Midbrain (tissue), 1 donor: ENCODE data around the gene POLA2.
A peak's percentile ranks its signal among the peaks of the same experiment; 100 is the strongest.
"Not testable (repeated sequence)": the region's sequence is repeated elsewhere in the genome, so short reads cannot be mapped to it uniquely, and the experiment has no call there.

Experiments used
- DNase-seq: peaks from one replicate; lab custom pipeline; 2025; lab: John Stamatoyannopoulos, UW

The POLA2 gene

GRCh38 chr11:65241692-65242091 lies 20.1 kb upstream of the POLA2 start:
- no peak for DNase-seq

GRCh38 chr11:65242389-65242788 lies 19.4 kb upstream of the POLA2 start:
- DNase-seq, result no peak

DNA sequence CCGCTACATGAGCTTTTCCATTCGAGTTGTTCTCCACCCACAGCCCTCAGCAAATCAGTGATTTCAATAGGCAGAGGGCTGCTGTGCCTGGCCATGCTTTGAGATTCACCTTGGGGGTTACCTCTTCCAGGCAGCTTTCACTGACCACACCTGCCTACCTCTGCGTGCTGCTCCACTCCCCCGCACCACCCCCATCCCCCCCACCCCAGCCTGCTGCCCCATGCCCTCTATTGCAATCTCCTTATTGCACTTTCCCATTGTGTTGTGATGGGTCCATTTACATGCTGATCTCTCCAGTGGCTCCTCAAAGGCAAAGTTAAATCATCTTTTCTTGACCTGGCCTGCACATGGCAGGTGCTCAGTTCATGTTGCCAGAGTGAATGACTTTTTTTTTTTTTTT lies 18.0 kb upstream of the POLA2 start:
- no peak for DNase-seq

DNA sequence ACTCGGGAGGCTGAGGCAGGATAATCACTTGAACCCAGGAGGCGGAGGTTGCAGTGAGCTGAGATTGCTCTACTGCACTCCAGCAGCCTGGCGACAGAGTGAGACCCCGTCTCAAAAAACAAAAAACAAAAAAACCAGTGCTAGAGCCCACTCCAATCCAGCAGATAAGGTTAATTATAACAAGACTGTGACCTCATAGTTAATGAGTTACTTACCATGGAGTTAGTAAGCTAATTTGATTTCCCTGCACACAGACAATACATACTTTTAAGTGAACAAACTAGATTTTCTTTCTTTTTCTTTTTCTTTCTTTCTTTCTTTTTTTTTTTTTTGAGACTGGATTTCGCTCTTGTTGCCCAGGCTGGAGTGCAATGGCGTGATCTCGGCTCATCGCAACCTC lies 16.7 kb upstream of the POLA2 start:
- not testable (repeated sequence) for DNase-seq

GRCh38 chr11:65246506-65246905 lies 15.3 kb upstream of the POLA2 start:
- DNase-seq, result no peak

- not testable (repeated sequence) for DNase-seq
Observed at GRCh38 chr11:65248184-65248710, 13.5 kb upstream of the POLA2 start.

- no peak for DNase-seq
Observed at GRCh38 chr11:65251476-65251875, 10.3 kb upstream of the POLA2 start.

DNA sequence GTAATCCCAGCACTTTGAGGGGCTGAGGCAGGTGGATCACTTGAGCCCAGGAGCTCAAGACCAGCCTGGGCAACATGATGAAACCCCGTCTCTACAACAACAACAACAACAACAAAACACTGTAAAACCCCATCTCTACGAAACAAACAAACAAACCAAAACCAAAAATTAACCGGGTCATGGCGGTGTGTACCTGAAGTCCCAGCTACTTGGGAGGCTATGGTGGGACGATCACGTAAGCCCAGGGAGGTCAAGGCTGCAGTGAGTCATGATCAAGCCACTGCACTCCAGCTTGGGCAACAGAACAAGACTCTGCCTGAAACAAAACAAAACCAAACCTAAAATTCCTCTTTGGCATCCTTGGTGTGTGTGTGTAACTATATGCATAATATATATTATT lies 7.0 kb upstream of the POLA2 start:
- no peak for DNase-seq

GRCh38 chr11:65258988-65259387 lies 2.8 kb upstream of the POLA2 start:
- no peak for DNase-seq

GRCh38 chr11:65260302-65260701 lies 1.5 kb upstream of the POLA2 start:
- DNase-seq, result no peak

GRCh38 chr11:65260756-65261590 lies 789 bp upstream of the POLA2 start:
- no peak for DNase-seq

DNA sequence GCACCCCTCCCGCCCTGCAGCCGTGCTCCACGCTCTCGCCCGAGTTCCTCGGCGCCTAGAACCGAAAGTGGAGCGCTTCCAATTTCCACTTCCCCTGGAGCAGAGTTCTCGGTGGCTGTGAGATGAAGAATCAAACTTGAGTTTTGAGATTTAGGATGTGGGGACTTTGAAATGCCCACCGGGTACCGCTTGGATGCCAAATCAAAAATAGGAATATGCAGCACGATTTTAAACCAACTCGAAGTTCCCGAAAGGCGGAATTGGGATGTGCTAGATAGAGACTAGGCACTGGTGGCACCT lies 569 bp downstream of the POLA2 start:
- DNase-seq, result peak; percentile 47

GRCh38 chr11:65262776-65263175 lies 1.0 kb downstream of the POLA2 start:
- no peak for DNase-seq

DNA sequence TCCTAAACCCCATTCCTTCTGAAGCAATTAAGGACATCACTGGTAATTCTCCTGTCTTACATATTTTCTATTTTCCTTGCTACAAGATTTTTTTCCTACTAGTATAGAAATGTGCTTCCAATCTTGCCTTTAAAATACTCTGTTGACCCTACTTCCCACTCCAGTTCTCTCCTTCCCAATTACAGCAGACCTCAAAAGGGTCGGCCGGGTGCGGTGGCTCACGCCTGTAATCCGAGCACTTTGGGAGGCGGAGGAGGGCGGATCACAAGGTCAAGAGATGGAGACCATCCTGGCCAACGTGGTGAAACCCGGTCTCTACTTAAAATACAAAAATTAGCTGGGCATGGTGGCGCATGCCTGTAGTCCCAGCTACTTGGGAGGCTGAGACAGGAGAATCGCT lies 3.0 kb downstream of the POLA2 start:
- DNase-seq, result not testable (repeated sequence)

DNA sequence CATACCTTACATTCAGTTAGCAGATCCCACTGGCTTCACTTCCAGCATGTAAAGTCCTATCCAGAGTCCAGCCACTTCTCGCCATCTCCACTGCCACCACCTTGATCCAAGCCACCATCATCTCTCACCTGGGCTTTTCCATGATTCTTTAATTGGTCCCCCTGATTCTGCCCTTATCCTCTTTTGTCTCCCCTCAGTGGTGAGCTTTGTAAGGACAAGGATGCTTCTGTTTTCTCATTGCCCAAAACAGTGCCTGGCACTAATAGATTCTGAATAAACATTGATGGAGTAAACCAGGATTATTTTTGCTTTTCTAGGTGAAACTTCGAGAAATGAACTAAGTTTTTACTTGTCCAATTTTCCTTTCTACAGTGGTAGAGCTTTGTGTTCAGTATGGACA lies 4.4 kb downstream of the POLA2 start:
- DNase-seq, result no peak

- DNase-seq, result peak; percentile 83
Observed at GRCh38 chr11:65274735-65275682, 13.2 kb downstream of the POLA2 start.

- no peak for DNase-seq
Observed at GRCh38 chr11:65275906-65276305, 14.1 kb downstream of the POLA2 start.

GRCh38 chr11:65277631-65278277 lies 16.0 kb downstream of the POLA2 start:
- DNase-seq, result no peak

- DNase-seq, result no peak
Observed at GRCh38 chr11:65278356-65278755, 16.6 kb downstream of the POLA2 start.

DNA sequence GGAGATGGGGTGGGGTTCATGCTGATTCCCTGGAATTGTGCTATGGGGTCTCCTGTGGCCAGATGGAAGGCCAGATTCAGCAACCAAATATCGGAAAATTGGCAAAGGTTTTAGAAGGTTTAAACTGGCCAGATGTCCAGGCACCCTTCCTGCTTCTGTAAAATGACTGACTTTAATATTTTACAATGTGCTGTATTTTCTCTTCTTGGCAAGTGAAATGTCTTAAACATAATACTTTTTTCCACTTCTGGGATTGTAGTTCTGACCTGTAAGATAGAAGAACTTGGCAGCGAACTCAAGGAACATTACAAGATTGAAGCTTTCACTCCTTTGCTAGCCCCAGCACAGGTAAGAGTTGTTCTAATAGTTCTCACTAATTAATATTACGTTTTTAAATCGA lies 17.5 kb downstream of the POLA2 start:
- DNase-seq, result no peak

DNA sequence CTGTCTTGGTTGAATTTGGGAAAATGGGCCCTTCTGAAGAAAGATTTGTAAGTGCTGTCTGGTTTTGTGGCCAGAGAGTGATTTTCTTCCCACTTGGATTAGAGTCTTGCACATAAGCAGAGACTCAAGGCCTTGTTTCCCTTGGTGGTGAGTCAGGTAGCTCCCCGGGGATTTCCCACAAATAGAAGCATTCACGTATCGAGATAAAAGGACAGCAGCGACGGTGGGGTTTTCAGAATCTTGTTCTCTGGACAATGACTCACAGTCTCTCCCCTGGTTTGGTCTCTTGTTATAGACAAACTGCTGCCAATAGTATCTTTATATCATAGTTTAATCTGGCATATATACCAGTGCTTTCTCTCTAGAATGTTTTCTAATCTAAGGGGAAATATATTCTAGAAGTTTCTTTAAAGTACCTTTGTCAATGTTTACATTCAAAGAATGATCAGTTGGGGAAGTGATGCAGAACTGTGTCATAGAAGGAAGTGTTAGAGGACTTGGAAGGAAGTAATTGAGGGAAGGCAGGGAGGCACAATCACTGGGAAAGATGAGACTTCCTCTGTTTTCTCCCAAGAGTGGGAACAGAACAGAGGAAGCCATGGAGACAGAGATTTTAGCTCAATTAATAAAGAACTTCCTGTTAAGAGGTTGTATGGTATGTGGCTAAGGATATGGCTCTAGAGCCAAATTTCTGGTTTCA lies 18.1 kb downstream of the POLA2 start:
- no peak for DNase-seq

DNA sequence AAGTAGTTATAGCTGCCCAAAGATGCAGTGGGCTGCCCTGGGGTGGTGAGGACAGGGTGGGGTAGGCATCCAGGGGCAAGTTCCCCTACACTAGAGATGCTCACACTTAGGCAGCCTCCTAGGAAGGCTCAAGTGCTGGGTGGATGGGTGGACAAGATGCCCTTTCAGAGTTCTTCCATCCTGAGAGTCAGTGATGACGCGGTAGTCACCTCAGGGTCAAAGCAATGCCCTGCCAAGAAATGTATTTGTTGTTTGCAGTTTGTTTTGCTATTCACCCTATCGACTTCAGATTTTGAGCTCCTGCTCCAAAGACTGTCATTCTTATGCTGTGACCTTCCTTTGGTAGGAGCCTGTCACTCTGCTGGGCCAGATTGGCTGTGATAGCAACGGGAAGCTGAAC lies 18.9 kb downstream of the POLA2 start:
- no peak for DNase-seq
